ENCODE data around the gene ALDH16A1. TPM values are rescaled to one million over a fixed set of nuclear protein-coding genes. Genes with fewer than 3 reads are reported as not detected.

The ALDH16A1 gene
- total RNA-seq, 1 experiment from 2014 or later, result 51.7 TPM

DNA sequence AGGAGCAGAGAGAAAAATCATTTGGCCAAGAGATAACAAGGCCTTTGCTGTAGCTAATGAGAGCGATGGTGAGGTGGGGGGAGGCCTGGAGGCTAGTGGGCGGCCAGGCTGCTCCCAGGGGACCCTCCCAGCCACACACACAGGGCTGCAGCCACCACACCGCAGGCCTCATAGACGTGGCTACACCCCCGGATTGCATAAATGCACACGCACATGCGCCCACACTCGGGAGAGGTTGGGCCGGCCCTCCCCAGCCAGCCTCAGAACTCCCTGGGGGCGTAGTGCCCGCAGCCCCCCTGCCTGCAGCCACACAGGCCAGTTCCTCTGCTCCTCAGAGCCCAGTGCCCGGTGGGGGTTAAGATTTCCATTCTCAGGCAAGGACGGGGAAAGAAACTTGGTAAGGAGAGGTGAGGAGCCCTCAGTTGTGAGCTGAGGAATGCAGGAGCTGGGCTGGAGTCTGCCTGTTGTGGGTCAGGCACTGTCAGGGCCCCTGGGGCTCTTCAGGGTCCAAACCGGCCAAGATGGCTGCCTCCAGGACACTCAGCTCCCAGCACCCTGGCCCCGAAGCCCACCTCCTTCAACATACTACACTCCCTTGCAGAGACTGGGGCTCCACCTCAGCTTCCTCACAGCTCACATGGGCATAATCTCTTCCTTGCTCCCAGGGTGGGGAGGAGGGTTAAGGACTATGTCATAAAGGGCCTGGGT lies 37.8 kb upstream of the ALDH16A1 start:
- Histone ChIP-seq H2BK20ac (ENCODE audit: low read depth, low read length, poor library complexity, severe bottlenecking) (no peak overlapping the region), H3K14ac (ENCODE audit: insufficient read depth, low read length) (no peak overlapping the region), H2AFZ (ENCODE audit: low read length) (no peak overlapping the region), H3K9me3 (ENCODE audit: control insufficient read depth, low read depth, low read length) (no peaks in the 10 kb centered on the region), H2AK5ac (ENCODE audit: insufficient read length, low read length) (no peak overlapping the region), H3T11ph (ENCODE audit: low read length) (no peak overlapping the region), H4K8ac (replicated peaks; ENCODE audit: insufficient read length, low read depth, low read length) (no peak overlapping the region), H2BK12ac (ENCODE audit: insufficient read length, low read depth, low read length) (no peak overlapping the region), H3K56ac (ENCODE audit: insufficient read length, low read depth, low read length) (no peak overlapping the region), H2BK5ac (ENCODE audit: insufficient read length, low read length) (no peak overlapping the region), H3K9ac (ENCODE audit: extremely low read depth, insufficient read length, low read length) (no peak overlapping the region), H4K91ac (ENCODE audit: insufficient read length, low read depth, low read length) (no peak overlapping the region), H3K18ac (ENCODE audit: insufficient read length, low read depth, low read length) (no peak overlapping the region), H3K4ac (ENCODE audit: low read depth, low read length) (no peak overlapping the region), H3K27me3 (ENCODE audit: insufficient read depth, low read length) (no peaks in the 10 kb centered on the region), H3K23me2 (ENCODE audit: insufficient read length, low read depth, low read length, poor library complexity, severe bottlenecking) (peaks cover 5% of the 10 kb centered on the region), H3K23ac (ENCODE audit: insufficient read length, low read depth, low read length) (no peak overlapping the region), H3K4me2 (ENCODE audit: insufficient read depth, insufficient read length, low read length) (no peak overlapping the region), H2BK120ac (ENCODE audit: low read depth, low read length, poor library complexity, severe bottlenecking) (no peak overlapping the region), H3K27ac (ENCODE audit: insufficient read length, low read depth, low read length) (no peak overlapping the region), H3K79me1 (ENCODE audit: insufficient read depth, low read depth, low read length, poor library complexity, severe bottlenecking) (no peaks in the 10 kb centered on the region), H4K5ac (ENCODE audit: insufficient read length, low read depth, low read length) (no peak overlapping the region), H4K20me1 (ENCODE audit: control insufficient read depth, insufficient read depth, insufficient read length) (no peaks in the 10 kb centered on the region), H3K4me1 (ENCODE audit: insufficient read depth, low read length) (no peaks in the 10 kb centered on the region), H2BK15ac (ENCODE audit: low read depth, low read length) (no peak overlapping the region), H3K79me2 (ENCODE audit: insufficient read depth, low read length) (no peaks in the 10 kb centered on the region)
- TF ChIP-seq, protein P1, sequence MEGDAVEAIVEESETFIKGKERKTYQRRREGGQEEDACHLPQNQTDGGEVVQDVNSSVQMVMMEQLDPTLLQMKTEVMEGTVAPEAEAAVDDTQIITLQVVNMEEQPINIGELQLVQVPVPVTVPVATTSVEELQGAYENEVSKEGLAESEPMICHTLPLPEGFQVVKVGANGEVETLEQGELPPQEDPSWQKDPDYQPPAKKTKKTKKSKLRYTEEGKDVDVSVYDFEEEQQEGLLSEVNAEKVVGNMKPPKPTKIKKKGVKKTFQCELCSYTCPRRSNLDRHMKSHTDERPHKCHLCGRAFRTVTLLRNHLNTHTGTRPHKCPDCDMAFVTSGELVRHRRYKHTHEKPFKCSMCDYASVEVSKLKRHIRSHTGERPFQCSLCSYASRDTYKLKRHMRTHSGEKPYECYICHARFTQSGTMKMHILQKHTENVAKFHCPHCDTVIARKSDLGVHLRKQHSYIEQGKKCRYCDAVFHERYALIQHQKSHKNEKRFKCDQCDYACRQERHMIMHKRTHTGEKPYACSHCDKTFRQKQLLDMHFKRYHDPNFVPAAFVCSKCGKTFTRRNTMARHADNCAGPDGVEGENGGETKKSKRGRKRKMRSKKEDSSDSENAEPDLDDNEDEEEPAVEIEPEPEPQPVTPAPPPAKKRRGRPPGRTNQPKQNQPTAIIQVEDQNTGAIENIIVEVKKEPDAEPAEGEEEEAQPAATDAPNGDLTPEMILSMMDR (conservative IDR thresholded peaks at IDR 0.05), result no peak
- Mint-ChIP-seq H3K27me3 (ENCODE audit: low read depth) (peaks cover 18% of the 10 kb centered on the region), H3K36me3 (ENCODE audit: insufficient read depth in 1 of 3, low read depth in 3 of 3) (no peaks in the 10 kb centered on the region; a peak in 1 of 7 replicates), H3K4me3 (no peak overlapping the region), H3K9me3 (no peaks in the 10 kb centered on the region; a peak in 1 of 5 replicates), H3K27ac (peak overlapping the region in 1 of 3 experiments; percentile 37; a peak in 2 of 7 replicates), H3K4me1 (peaks cover 54 to 69% of the 10 kb centered on the region in 2 experiments)
- no CpG with 5 or more reads among the region's 15 CpGs for WGBS (ENCODE audit: extremely low coverage, insufficient read length, low lambda C conversion rate)
- DNase-seq, result no peak

Measured in H9 (cell line).